GM21825 (cell line): ENCODE data around the gene NDUFAF2.
A peak's percentile ranks its signal among the peaks of the same experiment; 100 is the strongest.

Source experiments
- ATAC-seq: cut with Tn5 transposase; IDR thresholded peaks from one replicate; pipeline ENCODE4 v1.9.1; 2021; ENCODE audit warnings: mild to moderate bottlenecking, moderate library complexity; ENCODE audit not compliant: unreplicated experiment

The NDUFAF2 gene

GRCh38 chr5:61115968-61116367 is 171.0 kb downstream of the NDUFAF2 start:
- ATAC-seq: no peak

- no peak for ATAC-seq
Observed at GRCh38 chr5:61119066-61119465, 174.1 kb downstream of the NDUFAF2 start.

GRCh38 chr5:61120534-61120933 is 175.5 kb downstream of the NDUFAF2 start:
- no peak for ATAC-seq

GRCh38 chr5:61123145-61123544 is 178.1 kb downstream of the NDUFAF2 start:
- ATAC-seq: no peak

GRCh38 chr5:61130289-61130688 is 185.3 kb downstream of the NDUFAF2 start:
- ATAC-seq: no peak

GRCh38 chr5:61132559-61132958 is 187.6 kb downstream of the NDUFAF2 start:
- ATAC-seq: no peak

GRCh38 chr5:61137835-61138234 is 192.8 kb downstream of the NDUFAF2 start:
- ATAC-seq: no peak

GRCh38 chr5:61139094-61139873 is 194.3 kb downstream of the NDUFAF2 start:
- no peak for ATAC-seq

GRCh38 chr5:61139931-61140330 is 194.9 kb downstream of the NDUFAF2 start:
- ATAC-seq: no peak

GRCh38 chr5:61141801-61142200 is 196.8 kb downstream of the NDUFAF2 start:
- ATAC-seq: no peak

- ATAC-seq: no peak
Observed at GRCh38 chr5:61142391-61142790, 197.4 kb downstream of the NDUFAF2 start.

GRCh38 chr5:61142811-61143210 is 197.8 kb downstream of the NDUFAF2 start:
- ATAC-seq: no peak

- ATAC-seq: no peak
Observed at GRCh38 chr5:61148515-61148914, 203.5 kb downstream of the NDUFAF2 start.

- no peak for ATAC-seq
Observed at GRCh38 chr5:61151893-61152292, 206.9 kb downstream of the NDUFAF2 start.

- ATAC-seq: no peak
Observed at GRCh38 chr5:61159070-61159469, 214.1 kb downstream of the NDUFAF2 start.

GRCh38 chr5:61159836-61160235 is 214.8 kb downstream of the NDUFAF2 start:
- no peak for ATAC-seq

- ATAC-seq: no peak
Observed at GRCh38 chr5:61160497-61160896, 215.5 kb downstream of the NDUFAF2 start.

GRCh38 chr5:61162010-61162831 is 217.2 kb downstream of the NDUFAF2 start, which contains the start of gene SMIM15:
SMIM15 (minus strand) TSS chr5:61162468; CDS start chr5:61160171, 2,297 bp downstream.
- ATAC-seq: peak; percentile 97

- ATAC-seq: no peak
Observed at GRCh38 chr5:61162832-61163567, 218.0 kb downstream of the NDUFAF2 start.

- no peak for ATAC-seq
Observed at GRCh38 chr5:61163905-61164304, 218.9 kb downstream of the NDUFAF2 start.

GRCh38 chr5:61167382-61167781 is 222.4 kb downstream of the NDUFAF2 start:
- no peak for ATAC-seq
